Posterior vena cava (tissue), 2 donors: Measurements from ENCODE around the gene ARFGEF3. TPM values are rescaled to one million over a fixed set of nuclear protein-coding genes. Genes with fewer than 3 reads are reported as not detected.
"Not testable (repeated sequence)": the region's sequence is repeated elsewhere in the genome, so short reads cannot be mapped to it uniquely, and the experiment has no call there.

ENCODE experiments used
- DNase-seq: peaks from one replicate; pipeline ENCODE4 v3.0.0-alpha.2; 2020; ENCODE audit warnings: low spot score
- intact Hi-C, 2 donors: fragments of 100-400 bp; cut with DNase I; formaldehyde crosslinking; loops; one replicate each; pipeline versions ENCODE4 v1.14.1 to v1.14.2; 2022 to 2023
- total RNA-seq, 2 donors: library from RNA; stranded (reverse); fragmentation: NEBNext Ultra II Directional; extraction: Animal tissue kit (Norgen Biotek cat#: 25700); gene quantifications; one replicate each; pipeline ENCODE4 v1.2.1, GENCODE V29; 2021
- donor health status: DM: yes; HTN: yes; CAD: no.
- donor health status: DM: yes; HTN: yes; CAD: no.

Gene ARFGEF3
- total RNA-seq, 2 donors from 2014 or later: 1.3 to 2.0 TPM

GRCh38 chr6:138323821-138324220 lies 162.1 kb downstream of the ARFGEF3 start:
- intact Hi-C loops: no loop called here
- no peak for DNase-seq

- no peak for DNase-seq
- intact Hi-C loops: no loop called here
Observed at GRCh38 chr6:138328210-138328609, 166.5 kb downstream of the ARFGEF3 start.

GRCh38 chr6:138330763-138331162 lies 169.0 kb downstream of the ARFGEF3 start:
- DNase-seq: no peak

GRCh38 chr6:138331444-138331843 lies 169.7 kb downstream of the ARFGEF3 start:
- no peak for DNase-seq
- intact Hi-C loops: no loop called here

More at GRCh38 chr6:138330763-138331162, 169.0 kb downstream of the ARFGEF3 start:
- intact Hi-C loops: no loop called here

- no peak for DNase-seq
- intact Hi-C loops: no loop called here
Observed at GRCh38 chr6:138331984-138332383, 170.2 kb downstream of the ARFGEF3 start.

GRCh38 chr6:138334000-138334399 lies 172.3 kb downstream of the ARFGEF3 start:
- intact Hi-C loops: no loop called here
- DNase-seq: no peak

- intact Hi-C loops: no loop called here
- DNase-seq: no peak
Observed at GRCh38 chr6:138334963-138335362, 173.2 kb downstream of the ARFGEF3 start.

GRCh38 chr6:138336221-138336620 lies 174.5 kb downstream of the ARFGEF3 start:
- DNase-seq: no peak

GRCh38 chr6:138337076-138337475 lies 175.3 kb downstream of the ARFGEF3 start:
- intact Hi-C loops: no loop called here
- DNase-seq: no peak

More at GRCh38 chr6:138336221-138336620, 174.5 kb downstream of the ARFGEF3 start:
- intact Hi-C loops: no loop called here

GRCh38 chr6:138339024-138339423 lies 177.3 kb downstream of the ARFGEF3 start:
- intact Hi-C loops: no loop called here
- DNase-seq: no peak

GRCh38 chr6:138341176-138341575 lies 179.4 kb downstream of the ARFGEF3 start:
- intact Hi-C loops: no loop called here
- DNase-seq: no peak

GRCh38 chr6:138343112-138343511 lies 181.4 kb downstream of the ARFGEF3 start:
- no peak for DNase-seq
- intact Hi-C loops: no loop called here

GRCh38 chr6:138345565-138346285 lies 184.0 kb downstream of the ARFGEF3 start:
- intact Hi-C loops: no loop called here
- DNase-seq: no peak

GRCh38 chr6:138346302-138347195 lies 184.8 kb downstream of the ARFGEF3 start:
- no peak for DNase-seq
- intact Hi-C loops: no loop called here

GRCh38 chr6:138347864-138348263 lies 186.1 kb downstream of the ARFGEF3 start:
- no peak for DNase-seq
- intact Hi-C loops: no loop called here

- no peak for DNase-seq
- intact Hi-C loops: no loop called here
Observed at GRCh38 chr6:138349891-138350290, 188.2 kb downstream of the ARFGEF3 start.

GRCh38 chr6:138357928-138358327 lies 196.2 kb downstream of the ARFGEF3 start:
- intact Hi-C loops: no loop called here
- no peak for DNase-seq

GRCh38 chr6:138368684-138369083 lies 206.9 kb downstream of the ARFGEF3 start:
- intact Hi-C loops: not testable (repeated sequence)

GRCh38 chr6:138370631-138371451 lies 209.1 kb downstream of the ARFGEF3 start:
- intact Hi-C loops: no loop called here
- no peak for DNase-seq

More at GRCh38 chr6:138368684-138369083, 206.9 kb downstream of the ARFGEF3 start:
- not testable (repeated sequence) for DNase-seq

- no peak for DNase-seq
- intact Hi-C loops: no loop called here
Observed at GRCh38 chr6:138371452-138371711, 209.6 kb downstream of the ARFGEF3 start.
